Measurements from ENCODE around the gene TTC9C. TPM values are rescaled to one million over a fixed set of nuclear protein-coding genes. Genes with fewer than 3 reads are reported as not detected.

TTC9C gene
- total and polyA plus RNA-seq, 2 donors (not counting 3 experiments of a cell fraction or from before 2014, with no cell fraction given): 27.4 to 43.5 TPM

GRCh38 chr11:62787005-62787759 lies 58.9 kb downstream of the TTC9C start, which contains the start of gene TMEM179B:
TMEM179B (plus strand) TSS chr11:62787402; CDS start chr11:62787432, 30 bp downstream.
- TF ChIP-seq POLR2A (IDR thresholded peaks at IDR 0.05; ENCODE audit: low read depth, low read length): peak; percentile 97
- peak; percentile 98 for TF ChIP-seq POLR2AphosphoS5 (IDR thresholded peaks at IDR 0.05; ENCODE audit: insufficient read depth, low read depth, low read length)
- TF ChIP-seq JUN (IDR thresholded peaks at IDR 0.05; ENCODE audit: borderline replicate concordance, insufficient read depth, insufficient read length, low read depth): no peak
- no peak for TF ChIP-seq EZH2 (IDR thresholded peaks at IDR 0.05; ENCODE audit: borderline replicate concordance, low read depth, low read length, severe bottlenecking)
- peak; percentile 60 for TF ChIP-seq FOS (IDR thresholded peaks at IDR 0.05; ENCODE audit: borderline replicate concordance, insufficient read depth, low read length)
- TF ChIP-seq CTCF (IDR thresholded peaks at IDR 0.05; ENCODE audit: extremely low read depth in 1 of 2, insufficient read depth in 1 of 2, low read depth in 1 of 2, low read length in 2 of 2): peak; percentile 62 to 83
- no peak for TF ChIP-seq GATA2 (IDR thresholded peaks at IDR 0.05; ENCODE audit: insufficient read depth, insufficient read length, low read depth, low read length)
- Histone ChIP-seq H3K79me2 (ENCODE audit: control insufficient read depth, insufficient read depth, low read length) (peaks cover 27% of the 10 kb centered on the region), H3K27ac (ENCODE audit: insufficient read depth, low read depth, low read length) (peak within 1 kb of the TSS; percentile 32), H3K9ac (replicated peaks; ENCODE audit: extremely low read depth, insufficient read depth, low read length) (peak within 1 kb of the TSS; percentile 75), H3K36me3 (ENCODE audit: control insufficient read depth in 2 of 2, extremely low read depth in 1 of 2, insufficient read depth in 2 of 2, low read length in 2 of 2) (peaks cover 0 to 13% of the 10 kb centered on the region in 2 experiments), H2AFZ (ENCODE audit: low read depth, low read length) (peak within 1 kb of the TSS; percentile 61), H3K4me1 (ENCODE audit: control insufficient read depth, extremely low read depth, insufficient read depth, low read length) (peaks cover 14% of the 10 kb centered on the region), H3K4me3 (replicated peaks in 1 of 3; ENCODE audit: insufficient read depth in 1 of 3, low read depth in 1 of 3, low read length in 3 of 3) (peak within 1 kb of the TSS; percentile 1 to 95 (median 43)), H3K27me3 (ENCODE audit: control insufficient read depth in 2 of 2, insufficient read depth in 2 of 2, low read length in 2 of 2) (no peaks in the 10 kb centered on the region), H3K9me1 (replicated peaks; ENCODE audit: control insufficient read depth, extremely low read depth, insufficient read depth, low read length) (no peaks in the 10 kb centered on the region), H3K4me2 (ENCODE audit: insufficient read depth, low read length) (peak within 1 kb of the TSS; percentile 68), H3K9me3 (replicated peaks; ENCODE audit: control insufficient read depth, insufficient read depth, low read length) (no peaks in the 10 kb centered on the region), H4K20me1 (replicated peaks; ENCODE audit: control insufficient read depth, extremely low read depth, insufficient read depth, low read length) (no peaks in the 10 kb centered on the region)
- intact Hi-C loops (cut with micrococcal nuclease): loop anchor here (1.0 to 2.0 kb wide), 5 partner anchors 18 to 94 kb away; partner anchors contain the start of genes NXF1, POLR2G, STX5 and TEX54
- FAIRE-seq: peak; percentile 95
- dilution Hi-C loops (cut with MboI; ENCODE audit: extremely low pct_ligation_motif_present, low sequenced_read_pairs): no loop called here
- ChIA-PET POLR2A (interaction anchor here (0.9 to 2.8 kb wide), 7 partner anchors 12 to 94 kb away, joined by 3 to 33 read pairs (median 5); partner anchors contain the start of genes SLC3A2, STX5 and ZBTB3), CTCF (interaction anchor here (0.6 to 3.1 kb wide), 51 partner anchors 9 to 392 kb away, joined by 3 to 105 read pairs (median 6); partner anchors contain the start of genes C11orf98, CSKMT, HNRNPUL2 and POLR2G)
- DNase-seq (ENCODE audit: low read depth, low spot score): peak; percentile 97
- TSS peak; percentile 46 for BruUV-seq (replicated peaks)

Other genes starting within 250 kb of the TTC9C start
- gene AHNAK, start 181.7 kb upstream of the TTC9C start, total RNA-seq: 381 and 436 TPM in 2 replicates
- 25.1 and 35.2 TPM in 2 replicates for gene AHNAK, start 181.7 kb upstream of the TTC9C start, polyA plus RNA-seq
- gene EEF1G, start 154.6 kb upstream of the TTC9C start, total RNA-seq: 1,341 and 1,345 TPM in 2 replicates
- 1,723 and 2,133 TPM in 2 replicates for gene EEF1G, start 154.6 kb upstream of the TTC9C start, polyA plus RNA-seq
- gene TUT1, start 137.0 kb upstream of the TTC9C start, total RNA-seq: 16.9 and 17.8 TPM in 2 replicates
- 11.5 and 12.7 TPM in 2 replicates for gene TUT1, start 137.0 kb upstream of the TTC9C start, polyA plus RNA-seq
- gene MTA2, start 126.6 kb upstream of the TTC9C start, total RNA-seq: 166 and 176 TPM in 2 replicates
- 30.2 and 40.4 TPM in 2 replicates for gene MTA2, start 126.6 kb upstream of the TTC9C start, polyA plus RNA-seq
- 101 and 110 TPM in 2 replicates for gene EML3, start 115.7 kb upstream of the TTC9C start, total RNA-seq
- 75.7 and 78.3 TPM in 2 replicates for gene EML3, start 115.7 kb upstream of the TTC9C start, polyA plus RNA-seq
- 8.2 and 8.8 TPM in 2 replicates for gene ROM1, start 115.2 kb upstream of the TTC9C start, total RNA-seq
- 4.8 and 5.3 TPM in 2 replicates for gene ROM1, start 115.2 kb upstream of the TTC9C start, polyA plus RNA-seq
- 31.6 and 35.0 TPM in 2 replicates for gene B3GAT3, start 106.5 kb upstream of the TTC9C start, total RNA-seq
- 37.2 and 48.0 TPM in 2 replicates for gene B3GAT3, start 106.5 kb upstream of the TTC9C start, polyA plus RNA-seq
- gene GANAB, start 81.9 kb upstream of the TTC9C start, total RNA-seq: 357 and 389 TPM in 2 replicates
- 433 and 455 TPM in 2 replicates for gene GANAB, start 81.9 kb upstream of the TTC9C start, polyA plus RNA-seq
- 21.7 and 22.8 TPM in 2 replicates for gene INTS5, start 75.2 kb upstream of the TTC9C start, total RNA-seq
- gene INTS5, start 75.2 kb upstream of the TTC9C start, polyA plus RNA-seq: 20.3 and 20.9 TPM in 2 replicates
- gene C11orf98, start 63.3 kb upstream of the TTC9C start, total RNA-seq: 58.7 and 61.0 TPM in 2 replicates
- gene C11orf98, start 63.3 kb upstream of the TTC9C start, polyA plus RNA-seq: 32.3 and 39.5 TPM in 2 replicates
- gene CSKMT, start 63.2 kb upstream of the TTC9C start, total RNA-seq: 28.4 and 38.1 TPM in 2 replicates
- 7.8 and 7.9 TPM in 2 replicates for gene CSKMT, start 63.2 kb upstream of the TTC9C start, polyA plus RNA-seq
- gene UQCC3, start 56.8 kb upstream of the TTC9C start, total RNA-seq: 8.6 and 9.0 TPM in 2 replicates
- gene UQCC3, start 56.8 kb upstream of the TTC9C start, polyA plus RNA-seq: 15.3 and 15.5 TPM in 2 replicates
- gene LBHD1, start 56.2 kb upstream of the TTC9C start, total RNA-seq: 7.5 and 10.5 TPM in 2 replicates
- 3.5 and 3.8 TPM in 2 replicates for gene LBHD1, start 56.2 kb upstream of the TTC9C start, polyA plus RNA-seq
- gene UBXN1, start 49.4 kb upstream of the TTC9C start, total RNA-seq: 112 and 113 TPM in 2 replicates
- gene UBXN1, start 49.4 kb upstream of the TTC9C start, polyA plus RNA-seq: 105 and 114 TPM in 2 replicates
- 0.20 and 0.37 TPM in 2 replicates for gene LRRN4CL, start 39.0 kb upstream of the TTC9C start, total RNA-seq
- 0.03 TPM in 1 of 2 replicates, not detected in the other for gene LRRN4CL, start 39.0 kb upstream of the TTC9C start, polyA plus RNA-seq
- gene BSCL2, start 21.1 kb upstream of the TTC9C start, total RNA-seq: 31.1 and 31.3 TPM in 2 replicates
- gene BSCL2, start 21.1 kb upstream of the TTC9C start, polyA plus RNA-seq: 94.8 and 126 TPM in 2 replicates
- not detected in 2 replicates for gene GNG3, start 20.8 kb upstream of the TTC9C start, total RNA-seq
- not detected in 2 replicates for gene GNG3, start 20.8 kb upstream of the TTC9C start, polyA plus RNA-seq
- gene HNRNPUL2, start 1.0 kb upstream of the TTC9C start, total RNA-seq: 53.4 and 56.2 TPM in 2 replicates
- 14.1 and 18.3 TPM in 2 replicates for gene HNRNPUL2, start 1.0 kb upstream of the TTC9C start, polyA plus RNA-seq
- gene ZBTB3, start 25.7 kb downstream of the TTC9C start, total RNA-seq: 6.9 and 8.1 TPM in 2 replicates
- gene ZBTB3, start 25.7 kb downstream of the TTC9C start, polyA plus RNA-seq: 3.7 and 4.1 TPM in 2 replicates
- 94.3 and 96.2 TPM in 2 replicates for gene POLR2G, start 33.1 kb downstream of the TTC9C start, total RNA-seq
- 258 and 266 TPM in 2 replicates for gene POLR2G, start 33.1 kb downstream of the TTC9C start, polyA plus RNA-seq
- gene TAF6L, start 42.9 kb downstream of the TTC9C start, total RNA-seq: 28.9 and 30.4 TPM in 2 replicates
- 28.6 and 33.3 TPM in 2 replicates for gene TAF6L, start 42.9 kb downstream of the TTC9C start, polyA plus RNA-seq
- 27.6 and 27.8 TPM in 2 replicates for gene TMEM179B, start 58.9 kb downstream of the TTC9C start, total RNA-seq
- 102 and 123 TPM in 2 replicates for gene TMEM179B, start 58.9 kb downstream of the TTC9C start, polyA plus RNA-seq
- gene TMEM223, start 63.5 kb downstream of the TTC9C start, total RNA-seq: 11.8 and 12.7 TPM in 2 replicates
- 26.7 and 31.8 TPM in 2 replicates for gene TMEM223, start 63.5 kb downstream of the TTC9C start, polyA plus RNA-seq
- 71.4 and 74.4 TPM in 2 replicates for gene NXF1, start 77.0 kb downstream of the TTC9C start, total RNA-seq
- gene NXF1, start 77.0 kb downstream of the TTC9C start, polyA plus RNA-seq: 99.8 and 101 TPM in 2 replicates
- gene STX5, start 103.6 kb downstream of the TTC9C start, total RNA-seq: 41.3 and 42.8 TPM in 2 replicates
- 46.4 and 50.7 TPM in 2 replicates for gene STX5, start 103.6 kb downstream of the TTC9C start, polyA plus RNA-seq
- gene TEX54, start 104.4 kb downstream of the TTC9C start, total RNA-seq: not detected in 2 replicates
- not detected in 2 replicates for gene TEX54, start 104.4 kb downstream of the TTC9C start, polyA plus RNA-seq
- 51.7 and 51.8 TPM in 2 replicates for gene WDR74, start 111.1 kb downstream of the TTC9C start, total RNA-seq
- 44.7 and 44.8 TPM in 2 replicates for gene WDR74, start 111.1 kb downstream of the TTC9C start, polyA plus RNA-seq
- gene SLC3A2, start 152.4 kb downstream of the TTC9C start, total RNA-seq: 190 and 208 TPM in 2 replicates
- 337 and 344 TPM in 2 replicates for gene SLC3A2, start 152.4 kb downstream of the TTC9C start, polyA plus RNA-seq
- gene CHRM1, start 192.9 kb downstream of the TTC9C start, total RNA-seq: not detected in 2 replicates
- not detected in 2 replicates for gene CHRM1, start 192.9 kb downstream of the TTC9C start, polyA plus RNA-seq